ENCODE measurements around the gene AAK1. TPM values are rescaled to one million over a fixed set of nuclear protein-coding genes. Genes with fewer than 3 reads are reported as not detected.

Gene AAK1
- total RNA-seq, 1 donor from 2014 or later = 72.6 TPM

GRCh38 chr2:69525261-69525660, 118.3 kb downstream of the AAK1 start:
- intact Hi-C loops (cut with DNase I) = no loop called here
- Histone ChIP-seq H3K4me1 (no peaks in the 10 kb centered on the region), H3K9me3 (no peaks in the 10 kb centered on the region), H3K27ac (no peak overlapping the region), H3K27me3 (no peaks in the 10 kb centered on the region), H3K4me3 (no peak overlapping the region), H3K36me3 (peaks cover 92% of the 10 kb centered on the region)
- no peak for TF ChIP-seq CTCF (IDR thresholded peaks at IDR 0.05)
- no peak for DNase-seq
- ATAC-seq = no peak

GRCh38 chr2:69524799-69525198, 118.7 kb downstream of the AAK1 start:
- Histone ChIP-seq H3K4me3 (no peak overlapping the region), H3K36me3 (peaks cover 92% of the 10 kb centered on the region), H3K9me3 (no peaks in the 10 kb centered on the region), H3K27me3 (no peaks in the 10 kb centered on the region), H3K4me1 (no peaks in the 10 kb centered on the region), H3K27ac (no peak overlapping the region)
- TF ChIP-seq CTCF (IDR thresholded peaks at IDR 0.05) = no peak
- intact Hi-C loops (cut with DNase I) = no loop called here
- ATAC-seq (no peak), DNase-seq (no peak)

GRCh38 chr2:69521747-69522146, 121.8 kb downstream of the AAK1 start:
- Histone ChIP-seq H3K4me3 (no peak overlapping the region), H3K27me3 (no peaks in the 10 kb centered on the region), H3K27ac (no peak overlapping the region), H3K4me1 (no peaks in the 10 kb centered on the region), H3K9me3 (no peaks in the 10 kb centered on the region), H3K36me3 (peaks cover 96% of the 10 kb centered on the region)
- DNase-seq (no peak), ATAC-seq (no peak)
- TF ChIP-seq CTCF (IDR thresholded peaks at IDR 0.05) = no peak
- intact Hi-C loops (cut with DNase I) = no loop called here

- DNase-seq (no peak), ATAC-seq (peak; percentile 30)
- no peaks in the 10 kb centered on the region for H3K9me3 ChIP-seq
- peaks cover 83% of the 10 kb centered on the region for H3K36me3 ChIP-seq
- intact Hi-C loops (cut with DNase I) = no loop called here
- no peak overlapping the region for H3K27ac ChIP-seq
- no peak overlapping the region for H3K4me3 ChIP-seq
- H3K27me3 ChIP-seq = no peaks in the 10 kb centered on the region
- peaks cover 4% of the 10 kb centered on the region for H3K4me1 ChIP-seq
- no peak for TF ChIP-seq CTCF (IDR thresholded peaks at IDR 0.05)
These were observed 124.7 kb downstream of the AAK1 start for GRCh38 chr2:69518841-69519240.

GRCh38 chr2:69517410-69517809, 126.1 kb downstream of the AAK1 start:
- H3K27me3 ChIP-seq = no peaks in the 10 kb centered on the region
- intact Hi-C loops (cut with DNase I) = no loop called here
- no peak for DNase-seq
- H3K4me3 ChIP-seq = no peak overlapping the region
- peaks cover 4% of the 10 kb centered on the region for H3K4me1 ChIP-seq
- TF ChIP-seq CTCF (IDR thresholded peaks at IDR 0.05) = no peak
- no peak for ATAC-seq
- H3K27ac ChIP-seq = no peak overlapping the region
- H3K9me3 ChIP-seq = no peaks in the 10 kb centered on the region
- peaks cover 86% of the 10 kb centered on the region for H3K36me3 ChIP-seq

GRCh38 chr2:69514819-69515218, 128.7 kb downstream of the AAK1 start:
- Histone ChIP-seq H3K4me1 (peaks cover 4% of the 10 kb centered on the region), H3K9me3 (no peaks in the 10 kb centered on the region), H3K36me3 (peaks cover 87% of the 10 kb centered on the region), H3K27me3 (no peaks in the 10 kb centered on the region), H3K27ac (no peak overlapping the region), H3K4me3 (no peak overlapping the region)
- ATAC-seq (peak; percentile 24), DNase-seq (no peak)
- TF ChIP-seq CTCF (IDR thresholded peaks at IDR 0.05) = no peak
- intact Hi-C loops (cut with DNase I) = no loop called here

All from upper lobe of right lung (tissue), 1 donor.